Loucy (cell line): ENCODE measurements around the gene MRPS16.

ENCODE experiments used
- H2AFZ ChIP-seq: fragments of 200-600 bp; sonication (generic); 2 replicates; pipeline ENCODE4 v1.6.0; 2016; ENCODE audit warnings: antibody characterized with exemption, mild to moderate bottlenecking, low read length, moderate library complexity
- H3F3A ChIP-seq: fragments of 200-600 bp; 2 replicates; pipeline ENCODE4 v1.6.0; 2016; ENCODE audit warnings: antibody characterized with exemption, low read depth, mild to moderate bottlenecking
- H3K27me3 ChIP-seq: fragments of 200-600 bp; sonication (generic); 2 replicates; pipeline ENCODE4 v1.6.1; 2014; ENCODE audit warnings: low read length, mild to moderate bottlenecking; ENCODE audit not compliant: insufficient read depth, poor library complexity, severe bottlenecking
- H3K36me3 ChIP-seq: fragments of 200-600 bp; sonication (generic); 2 replicates; pipeline ENCODE4 v1.6.1; 2016; ENCODE audit warnings: low read length; ENCODE audit not compliant: insufficient read depth
- H3K4me1 ChIP-seq: fragments of 200-600 bp; sonication (generic); 2 replicates; pipeline ENCODE4 v1.5.1; 2014; ENCODE audit warnings: low read length, mild to moderate bottlenecking; ENCODE audit not compliant: insufficient read depth, poor library complexity, severe bottlenecking
- H3K4me2 ChIP-seq: fragments of 200-600 bp; sonication (generic); 2 replicates; pipeline ENCODE4 v1.6.0; 2014; ENCODE audit warnings: antibody characterized with exemption, low read length, low read depth, mild to moderate bottlenecking; ENCODE audit not compliant: poor library complexity, severe bottlenecking
- H3K4me3 ChIP-seq: fragments of 200-600 bp; sonication (generic); 2 replicates; pipeline ENCODE4 v1.5.1; 2014; ENCODE audit warnings: low read length, mild to moderate bottlenecking, mixed read lengths; ENCODE audit not compliant: poor library complexity, severe bottlenecking
- H3K79me2 ChIP-seq: fragments of 200-600 bp; sonication (generic); 2 replicates; pipeline ENCODE4 v1.6.1; 2014; ENCODE audit warnings: low read length; ENCODE audit not compliant: insufficient read depth
- H3K9ac ChIP-seq: fragments of 200-600 bp; sonication (generic); 2 replicates; pipeline ENCODE4 v1.6.0; 2014; ENCODE audit warnings: mild to moderate bottlenecking, low read depth, low read length, moderate library complexity; ENCODE audit not compliant: poor library complexity, severe bottlenecking
- H3K9me2 ChIP-seq: fragments of 200-600 bp; sonication (generic); replicated peaks from 2 replicates; pipeline ENCODE4 v1.6.1; 2016; ENCODE audit warnings: low read depth, low read length, mixed read lengths
- H3K9me3 ChIP-seq: fragments of 200-600 bp; sonication (generic); 2 replicates; pipeline ENCODE4 v1.6.1; 2014; ENCODE audit warnings: mild to moderate bottlenecking, antibody characterized with exemption, low read length, low read depth; ENCODE audit not compliant: insufficient read depth
- H4K20me1 ChIP-seq: fragments of 200-600 bp; sonication (generic); 2 replicates; pipeline ENCODE4 v1.6.0; 2014; ENCODE audit warnings: antibody characterized with exemption, low read length, mild to moderate bottlenecking; ENCODE audit not compliant: insufficient read depth, poor library complexity, severe bottlenecking
- CTCF ChIP-seq: fragments of 200-600 bp; sonication (generic); conservative IDR thresholded peaks from 2 replicates; pipeline ENCODE4 v1.5.1; 2014; ENCODE audit warnings: mild to moderate bottlenecking, antibody characterized with exemption, low read length
- EZH2phosphoT487 ChIP-seq: fragments of 200-600 bp; IDR thresholded peaks from 2 replicates; pipeline ENCODE4 v1.6.1; 2018; ENCODE audit warnings: antibody characterized with exemption, mild to moderate bottlenecking, moderate library complexity, borderline replicate concordance

The MRPS16 gene

GRCh38 chr10:73289958-73290357 lies 37.5 kb upstream of the MRPS16 start:
- H3F3A ChIP-seq = no peaks in the 10 kb centered on the region
- H3K4me2 ChIP-seq = no peak overlapping the region
- H3K9ac ChIP-seq = no peak overlapping the region
- no peaks in the 10 kb centered on the region for H3K36me3 ChIP-seq
- H3K79me2 ChIP-seq = no peaks in the 10 kb centered on the region
- H3K9me2 ChIP-seq = no peaks in the 10 kb centered on the region
- no peaks in the 10 kb centered on the region for H3K9me3 ChIP-seq
- no peak overlapping the region for H3K4me3 ChIP-seq
- TF ChIP-seq CTCF (no peak), EZH2phosphoT487 (no peak)
- H3K27me3 ChIP-seq = no peaks in the 10 kb centered on the region
- H3K4me1 ChIP-seq = no peaks in the 10 kb centered on the region
- H2AFZ ChIP-seq = no peak overlapping the region
- H4K20me1 ChIP-seq = no peaks in the 10 kb centered on the region

GRCh38 chr10:73287441-73287840 lies 35.0 kb upstream of the MRPS16 start:
- Histone ChIP-seq H3K9ac (no peak overlapping the region), H3K4me1 (no peaks in the 10 kb centered on the region), H3K9me3 (no peaks in the 10 kb centered on the region), H3K79me2 (no peaks in the 10 kb centered on the region), H4K20me1 (no peaks in the 10 kb centered on the region), H2AFZ (no peak overlapping the region), H3K27me3 (no peaks in the 10 kb centered on the region), H3F3A (no peaks in the 10 kb centered on the region), H3K4me2 (no peak overlapping the region), H3K9me2 (no peaks in the 10 kb centered on the region), H3K4me3 (no peak overlapping the region), H3K36me3 (no peaks in the 10 kb centered on the region)
- TF ChIP-seq EZH2phosphoT487 (no peak), CTCF (no peak)

GRCh38 chr10:73281097-73281496 lies 28.7 kb upstream of the MRPS16 start:
- Histone ChIP-seq H3F3A (no peaks in the 10 kb centered on the region), H3K9me3 (no peaks in the 10 kb centered on the region), H3K79me2 (no peaks in the 10 kb centered on the region), H4K20me1 (no peaks in the 10 kb centered on the region), H3K9me2 (no peaks in the 10 kb centered on the region), H3K36me3 (no peaks in the 10 kb centered on the region), H3K4me1 (no peaks in the 10 kb centered on the region), H2AFZ (no peak overlapping the region), H3K4me2 (no peak overlapping the region), H3K4me3 (no peak overlapping the region), H3K27me3 (no peaks in the 10 kb centered on the region), H3K9ac (no peak overlapping the region)
- TF ChIP-seq EZH2phosphoT487 (no peak), CTCF (no peak)
